Measurements from ENCODE around the gene RFC3. TPM values are rescaled to one million over a fixed set of nuclear protein-coding genes. Genes with fewer than 3 reads are reported as not detected.
A peak's percentile ranks its signal among the peaks of the same experiment; 100 is the strongest.

The RFC3 gene
- total and polyA plus RNA-seq, 4 donors, result 6.3 to 16.5 (median 8.5) TPM

DNA sequence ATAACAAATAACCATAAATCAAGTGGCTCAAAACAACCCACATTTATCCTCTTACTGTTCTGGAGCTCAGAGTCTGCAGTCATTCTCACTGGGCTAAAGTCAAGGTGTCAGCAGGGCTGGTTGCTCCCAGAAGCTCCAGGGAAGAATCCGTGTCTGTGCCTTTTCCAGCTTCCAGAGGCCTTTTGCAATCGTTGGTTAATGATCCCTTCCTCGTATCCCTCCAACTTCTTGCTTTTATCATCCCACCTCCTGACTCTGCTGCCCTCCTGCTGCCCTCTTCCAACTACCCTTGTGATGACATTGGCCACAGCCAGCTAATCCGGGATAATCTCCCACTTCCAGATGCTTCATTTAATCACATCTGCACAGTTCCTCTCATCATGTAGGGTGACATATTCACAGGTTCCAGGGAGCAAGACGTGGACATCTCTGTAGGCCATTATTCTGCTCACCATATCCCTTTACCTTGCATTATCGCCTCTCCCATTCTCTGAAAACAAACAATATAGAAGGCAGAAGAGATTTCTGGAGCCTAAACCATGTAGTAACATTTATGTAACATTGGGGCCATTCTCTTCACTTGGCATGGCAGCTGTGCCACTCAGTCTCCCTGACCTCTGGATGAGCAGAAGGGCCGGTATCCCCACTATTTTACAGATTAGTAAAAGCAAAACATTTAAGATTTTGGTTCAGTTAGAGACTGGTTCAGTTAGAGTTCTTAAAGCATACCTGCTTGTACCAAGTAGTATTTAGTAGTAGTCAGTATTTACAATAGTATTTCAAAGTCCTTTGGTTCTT lies 53.5 kb downstream of the RFC3 start:
- Histone ChIP-seq H3K27ac (ENCODE audit: low read depth in 1 of 2, low read length in 1 of 2) (no peak overlapping the region), H3K9me3 (ENCODE audit: control insufficient read depth in 4 of 4, insufficient read depth in 3 of 4, low read length in 3 of 4) (peaks cover 0 to 8% (median 0%) of the 10 kb centered on the region in 4 donors), H3K4me3 (no peak overlapping the region), H3K36me3 (ENCODE audit: control insufficient read depth in 4 of 4, insufficient read depth in 4 of 4, low read length in 4 of 4) (no peaks in the 10 kb centered on the region), H3K4me1 (ENCODE audit: control insufficient read depth in 5 of 5, insufficient read depth in 5 of 5, low read length in 5 of 5) (no peaks in the 10 kb centered on the region), H3K27me3 (ENCODE audit: control insufficient read depth in 3 of 3, insufficient read depth in 3 of 3, low read length in 2 of 3) (no peaks in the 10 kb centered on the region), H3K9ac (ENCODE audit: insufficient read depth in 1 of 2, low read length in 2 of 2) (no peak overlapping the region)
- TF ChIP-seq, protein P1, sequence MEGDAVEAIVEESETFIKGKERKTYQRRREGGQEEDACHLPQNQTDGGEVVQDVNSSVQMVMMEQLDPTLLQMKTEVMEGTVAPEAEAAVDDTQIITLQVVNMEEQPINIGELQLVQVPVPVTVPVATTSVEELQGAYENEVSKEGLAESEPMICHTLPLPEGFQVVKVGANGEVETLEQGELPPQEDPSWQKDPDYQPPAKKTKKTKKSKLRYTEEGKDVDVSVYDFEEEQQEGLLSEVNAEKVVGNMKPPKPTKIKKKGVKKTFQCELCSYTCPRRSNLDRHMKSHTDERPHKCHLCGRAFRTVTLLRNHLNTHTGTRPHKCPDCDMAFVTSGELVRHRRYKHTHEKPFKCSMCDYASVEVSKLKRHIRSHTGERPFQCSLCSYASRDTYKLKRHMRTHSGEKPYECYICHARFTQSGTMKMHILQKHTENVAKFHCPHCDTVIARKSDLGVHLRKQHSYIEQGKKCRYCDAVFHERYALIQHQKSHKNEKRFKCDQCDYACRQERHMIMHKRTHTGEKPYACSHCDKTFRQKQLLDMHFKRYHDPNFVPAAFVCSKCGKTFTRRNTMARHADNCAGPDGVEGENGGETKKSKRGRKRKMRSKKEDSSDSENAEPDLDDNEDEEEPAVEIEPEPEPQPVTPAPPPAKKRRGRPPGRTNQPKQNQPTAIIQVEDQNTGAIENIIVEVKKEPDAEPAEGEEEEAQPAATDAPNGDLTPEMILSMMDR (IDR thresholded peaks at IDR 0.05; ENCODE audit: control extremely low read depth, extremely low read depth), result no peak
- 85 to 93% methylated on average over 7 of the region's 7 CpGs for WGBS, 2 donors
- DNase-seq, result no peak
- no peak for ATAC-seq (ENCODE audit: insufficient read depth, low FRiP score)

DNA sequence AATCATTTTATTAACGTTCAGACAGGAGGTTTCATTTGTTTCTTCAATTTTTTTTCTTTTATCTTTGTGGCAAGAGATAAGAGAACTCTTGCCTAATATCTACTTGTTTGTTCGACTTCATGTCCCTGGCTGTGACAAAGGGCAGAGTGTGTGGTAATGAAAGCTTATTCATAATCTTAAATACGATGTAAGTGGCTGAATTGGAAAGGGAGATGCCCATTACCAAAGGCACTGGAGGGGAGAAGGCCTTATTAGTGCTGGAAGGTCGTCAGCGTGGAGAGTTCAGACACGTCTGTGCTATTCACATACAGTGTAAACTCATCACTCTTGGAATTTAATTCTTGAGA lies 54.0 kb downstream of the RFC3 start:
- ATAC-seq (ENCODE audit: insufficient read depth, low FRiP score), result no peak
- WGBS, 2 donors, result 68 to 82% methylated on average over 6 of the region's 6 CpGs

DNA sequence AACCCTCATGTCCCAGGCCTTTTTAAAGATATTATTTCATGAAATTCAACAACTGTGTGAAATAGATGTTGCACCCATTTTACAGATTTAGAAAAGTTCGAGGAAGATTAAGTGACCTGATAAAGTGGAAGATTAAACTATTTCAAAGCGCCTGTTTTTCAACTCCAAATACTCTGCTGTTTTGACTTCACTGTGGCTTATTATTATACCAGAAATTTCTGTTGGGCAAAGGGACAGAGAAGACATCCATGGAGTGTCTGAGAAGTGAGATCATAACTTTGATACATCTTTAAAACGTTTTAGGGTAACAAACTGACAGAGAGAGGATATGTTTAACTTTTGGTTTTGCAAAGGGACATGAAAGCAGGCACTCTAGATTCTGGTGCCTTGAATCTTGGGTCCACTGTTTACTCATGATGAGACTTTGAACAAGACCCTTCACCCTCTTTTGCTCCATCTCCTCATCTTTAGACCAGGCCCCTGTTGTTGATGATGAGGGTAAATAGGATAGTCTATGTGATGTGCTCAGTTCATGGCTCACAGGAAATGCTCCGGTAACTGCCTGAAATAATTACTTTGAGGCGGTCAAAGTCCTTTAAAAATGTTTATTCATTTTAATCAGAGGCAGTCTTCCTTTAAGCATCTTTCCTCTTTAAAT lies 55.4 kb downstream of the RFC3 start:
- 83 to 85% methylated on average over 5 of the region's 5 CpGs for WGBS, 2 donors
- Histone ChIP-seq H3K9ac (ENCODE audit: insufficient read depth in 1 of 2, low read length in 2 of 2) (no peak overlapping the region), H3K9me3 (ENCODE audit: control insufficient read depth in 4 of 4, insufficient read depth in 3 of 4, low read length in 3 of 4) (peaks cover 0 to 4% (median 0%) of the 10 kb centered on the region in 4 donors), H3K4me1 (ENCODE audit: control insufficient read depth in 5 of 5, insufficient read depth in 5 of 5, low read length in 5 of 5) (no peaks in the 10 kb centered on the region), H3K27ac (ENCODE audit: low read depth in 1 of 2, low read length in 1 of 2) (no peak overlapping the region), H3K36me3 (ENCODE audit: control insufficient read depth in 4 of 4, insufficient read depth in 4 of 4, low read length in 4 of 4) (no peaks in the 10 kb centered on the region), H3K4me3 (no peak overlapping the region), H3K27me3 (ENCODE audit: control insufficient read depth in 3 of 3, insufficient read depth in 3 of 3, low read length in 2 of 3) (no peaks in the 10 kb centered on the region)
- no peak for DNase-seq
- TF ChIP-seq, protein P1 (IDR thresholded peaks at IDR 0.05; ENCODE audit: control extremely low read depth, extremely low read depth), result no peak
- no peak for ATAC-seq (ENCODE audit: insufficient read depth, low FRiP score)

More for the DNA sequence above, 54.0 kb downstream of the RFC3 start:
- Histone ChIP-seq H3K36me3 (ENCODE audit: control insufficient read depth in 4 of 4, insufficient read depth in 4 of 4, low read length in 4 of 4) (no peaks in the 10 kb centered on the region), H3K27ac (ENCODE audit: low read depth in 1 of 2, low read length in 1 of 2) (no peak overlapping the region), H3K27me3 (ENCODE audit: control insufficient read depth in 3 of 3, insufficient read depth in 3 of 3, low read length in 2 of 3) (no peaks in the 10 kb centered on the region), H3K9me3 (ENCODE audit: control insufficient read depth in 4 of 4, insufficient read depth in 3 of 4, low read length in 3 of 4) (peaks cover 0 to 8% (median 0%) of the 10 kb centered on the region in 4 donors), H3K9ac (ENCODE audit: insufficient read depth in 1 of 2, low read length in 2 of 2) (no peak overlapping the region), H3K4me3 (no peak overlapping the region), H3K4me1 (ENCODE audit: control insufficient read depth in 5 of 5, insufficient read depth in 5 of 5, low read length in 5 of 5) (no peaks in the 10 kb centered on the region)
- TF ChIP-seq, protein P1 (IDR thresholded peaks at IDR 0.05; ENCODE audit: control extremely low read depth, extremely low read depth), result no peak
- peak in 1 of 3 donors; percentile 10 for DNase-seq

Measured in lung (tissue), 12 donors.